ENCODE data around the gene FGF22. TPM values are rescaled to one million over a fixed set of nuclear protein-coding genes. Genes with fewer than 3 reads are reported as not detected.

FGF22 gene
- total and polyA plus RNA-seq, 2 of the 8 experiments (the other 6 are each of a cell fraction or from before 2014, with no cell fraction given), result 0.44 to 1.7 TPM

DNA sequence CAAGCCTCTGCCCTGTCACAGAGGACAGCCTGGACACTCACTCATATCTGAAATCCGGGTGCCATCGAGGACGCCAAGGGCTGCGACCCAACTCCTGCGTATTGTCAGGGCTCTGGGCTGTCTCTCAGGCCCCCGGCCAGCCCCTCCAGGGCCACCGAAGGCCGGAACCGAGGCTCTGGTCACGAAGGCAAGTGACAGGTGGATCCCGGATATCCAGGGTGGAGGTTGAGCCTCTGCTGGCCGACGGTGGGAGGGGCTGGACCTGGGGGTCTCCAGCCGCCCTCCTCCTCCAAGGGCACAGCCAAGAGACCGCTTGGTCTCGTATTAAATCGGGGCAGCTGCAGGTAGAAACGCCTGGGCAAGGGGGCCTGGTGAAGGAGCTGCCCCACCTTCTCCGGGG lies 17.9 kb downstream of the FGF22 start:
- 87% methylated on average over 14 of the region's 19 CpGs; no CpG with 5 or more reads in 1 of the 2 experiments for WGBS, 2 experiments (ENCODE audit: extremely low coverage in 1 of 2, insufficient coverage in 1 of 2, insufficient read length in 1 of 2, insufficient replicate concordance in 2 of 2, low coverage in 1 of 2, low lambda C conversion rate in 2 of 2, missing lambda C conversion rate in 1 of 2)
- no peak overlapping the region for H4K5ac ChIP-seq (ENCODE audit: insufficient read length, low read depth, low read length)
- DNase-seq (ENCODE audit: low read depth in 1 of 2, low spot score in 2 of 2) (no peak), FAIRE-seq (no peak)
- no peak overlapping the region for H2AK5ac ChIP-seq (ENCODE audit: low read depth, low read length)
- no peak overlapping the region for H2BK12ac ChIP-seq (ENCODE audit: low read depth, low read length)
- no peak overlapping the region for H4K8ac ChIP-seq (ENCODE audit: extremely low read depth, insufficient read depth, low read length)
- H3K56ac ChIP-seq (replicated peaks; ENCODE audit: insufficient read length, low read depth, low read length), result no peak overlapping the region
- peaks cover 0 to 11% (median 5%) of the 10 kb centered on the region in 4 experiments; a peak in 5 of 7 replicates for H3K4me1 ChIP-seq (replicated peaks in 1 of 4; ENCODE audit: control insufficient read depth in 3 of 4, insufficient read depth in 4 of 4, low read length in 3 of 4)
- peaks cover 61 to 98% of the 10 kb centered on the region in 2 experiments for H3K79me2 ChIP-seq (ENCODE audit: control insufficient read depth in 1 of 2, insufficient read depth in 2 of 2, low read length in 2 of 2)
- CTCF ChIA-PET (ENCODE audit: partially characterized antibody), result interaction anchor here (1.9 kb wide), 1 partner anchor 30 kb away, joined by 10 read pairs; no protein-coding TSS in a partner anchor
- H2AFZ ChIP-seq (ENCODE audit: low read length), result no peak overlapping the region
- no peaks in the 10 kb centered on the region for H3K9me3 ChIP-seq (ENCODE audit: insufficient read depth in 2 of 2, low read depth in 1 of 2, low read length in 1 of 2)
- peaks cover 0 to 9% (median 3%) of the 10 kb centered on the region in 4 experiments; a peak in 5 of 8 replicates for H3K36me3 ChIP-seq (ENCODE audit: control insufficient read depth in 2 of 4, insufficient read depth in 4 of 4, low read length in 3 of 4)
- peaks cover 18% of the 10 kb centered on the region for H3K79me1 ChIP-seq (ENCODE audit: low read depth, low read length)
- no peak overlapping the region for H3K4me3 ChIP-seq (ENCODE audit: extremely low read depth in 1 of 4, insufficient read depth in 2 of 4, low read depth in 3 of 4, low read length in 4 of 4)
- no peak overlapping the region for H3K23ac ChIP-seq (ENCODE audit: insufficient read length)
- H3K18ac ChIP-seq (ENCODE audit: extremely low read depth, low read length), result no peak overlapping the region
- no peak overlapping the region for H3K9ac ChIP-seq (replicated peaks in 1 of 4; ENCODE audit: extremely low read depth in 1 of 4, low read depth in 3 of 4, low read length in 3 of 4)
- no peak overlapping the region for H2BK15ac ChIP-seq (ENCODE audit: low read length)
- H3K27ac ChIP-seq (ENCODE audit: low read depth, low read length), result no peak overlapping the region
- peaks cover 58 to 59% of the 10 kb centered on the region in 2 experiments for H4K20me1 ChIP-seq (replicated peaks in 1 of 2; ENCODE audit: control insufficient read depth in 1 of 2, insufficient read depth in 2 of 2, low read length in 2 of 2)
- H4K91ac ChIP-seq (replicated peaks; ENCODE audit: insufficient read length, low read length), result no peak overlapping the region
- TF ChIP-seq, protein P1, sequence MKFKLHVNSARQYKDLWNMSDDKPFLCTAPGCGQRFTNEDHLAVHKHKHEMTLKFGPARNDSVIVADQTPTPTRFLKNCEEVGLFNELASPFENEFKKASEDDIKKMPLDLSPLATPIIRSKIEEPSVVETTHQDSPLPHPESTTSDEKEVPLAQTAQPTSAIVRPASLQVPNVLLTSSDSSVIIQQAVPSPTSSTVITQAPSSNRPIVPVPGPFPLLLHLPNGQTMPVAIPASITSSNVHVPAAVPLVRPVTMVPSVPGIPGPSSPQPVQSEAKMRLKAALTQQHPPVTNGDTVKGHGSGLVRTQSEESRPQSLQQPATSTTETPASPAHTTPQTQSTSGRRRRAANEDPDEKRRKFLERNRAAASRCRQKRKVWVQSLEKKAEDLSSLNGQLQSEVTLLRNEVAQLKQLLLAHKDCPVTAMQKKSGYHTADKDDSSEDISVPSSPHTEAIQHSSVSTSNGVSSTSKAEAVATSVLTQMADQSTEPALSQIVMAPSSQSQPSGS (IDR thresholded peaks at IDR 0.05; ENCODE audit: low read length), result no peak
- TF ChIP-seq, protein P2, sequence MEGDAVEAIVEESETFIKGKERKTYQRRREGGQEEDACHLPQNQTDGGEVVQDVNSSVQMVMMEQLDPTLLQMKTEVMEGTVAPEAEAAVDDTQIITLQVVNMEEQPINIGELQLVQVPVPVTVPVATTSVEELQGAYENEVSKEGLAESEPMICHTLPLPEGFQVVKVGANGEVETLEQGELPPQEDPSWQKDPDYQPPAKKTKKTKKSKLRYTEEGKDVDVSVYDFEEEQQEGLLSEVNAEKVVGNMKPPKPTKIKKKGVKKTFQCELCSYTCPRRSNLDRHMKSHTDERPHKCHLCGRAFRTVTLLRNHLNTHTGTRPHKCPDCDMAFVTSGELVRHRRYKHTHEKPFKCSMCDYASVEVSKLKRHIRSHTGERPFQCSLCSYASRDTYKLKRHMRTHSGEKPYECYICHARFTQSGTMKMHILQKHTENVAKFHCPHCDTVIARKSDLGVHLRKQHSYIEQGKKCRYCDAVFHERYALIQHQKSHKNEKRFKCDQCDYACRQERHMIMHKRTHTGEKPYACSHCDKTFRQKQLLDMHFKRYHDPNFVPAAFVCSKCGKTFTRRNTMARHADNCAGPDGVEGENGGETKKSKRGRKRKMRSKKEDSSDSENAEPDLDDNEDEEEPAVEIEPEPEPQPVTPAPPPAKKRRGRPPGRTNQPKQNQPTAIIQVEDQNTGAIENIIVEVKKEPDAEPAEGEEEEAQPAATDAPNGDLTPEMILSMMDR (IDR thresholded peaks at IDR 0.05; ENCODE audit: control extremely low read depth in 1 of 3, insufficient read depth in 1 of 3, low read depth in 1 of 3, low read length in 3 of 3), result no peak
- TF ChIP-seq RBBP5 (IDR thresholded peaks at IDR 0.05; ENCODE audit: borderline replicate concordance, low read depth, low read length), result no peak
- no peak for TF ChIP-seq MAFK (IDR thresholded peaks at IDR 0.05; ENCODE audit: low read depth, low read length)
- no peak for TF ChIP-seq RAD21 (IDR thresholded peaks at IDR 0.05 in 1 of 2, conservative IDR thresholded peaks at IDR 0.05 in 1 of 2; ENCODE audit: low read depth in 2 of 2, low read length in 2 of 2)
- H2BK120ac ChIP-seq (replicated peaks; ENCODE audit: low read depth, low read length), result no peak overlapping the region
- no peak overlapping the region for H2BK5ac ChIP-seq (ENCODE audit: low read depth, low read length)
- peaks cover 3% of the 10 kb centered on the region; the same call in 1 of the 2 replicates for H3K23me2 ChIP-seq (ENCODE audit: low read depth, low read length)
- POLR2A ChIA-PET (ENCODE audit: partially characterized antibody), result interaction anchor here (0.8 to 2.0 kb wide), 4 partner anchors 10 to 86 kb away, joined by 3 to 9 read pairs (median 3); no protein-coding TSS in a partner anchor
- H3K4ac ChIP-seq (replicated peaks; ENCODE audit: insufficient read length, low read depth, low read length), result no peak overlapping the region
- no peak overlapping the region for H3K4me2 ChIP-seq (ENCODE audit: insufficient read depth in 1 of 2, low read depth in 2 of 2, low read length in 2 of 2)
- no peak overlapping the region for H2BK20ac ChIP-seq (ENCODE audit: low read length)
- no peak overlapping the region for H3K14ac ChIP-seq (ENCODE audit: insufficient read length)
- no peaks in the 10 kb centered on the region for H3K27me3 ChIP-seq (replicated peaks in 1 of 4; ENCODE audit: control insufficient read depth in 3 of 4, extremely low read depth in 1 of 4, insufficient read depth in 3 of 4, low read length in 3 of 4)
